Activated T-helper 1 cell treated with anti-CD3 and anti-CD28 coated beads, Interleukin-12 subunit alpha, Interleukin-12 subunit beta, Interleukin-2, Interleukin-4 antibody, amounts not matched to agents 30 ng/mL and 10 ng/mL and 1 ng/mL, durations not matched to agents 14 hours and 24 hours and 36 hours (primary cell): Measurements from ENCODE around the gene NPHS1. TPM values are rescaled to one million over a fixed set of nuclear protein-coding genes. Genes with fewer than 3 reads are reported as not detected.

ENCODE experiments used
- DNase-seq: peaks from one replicate; pipeline ENCODE4 v3.0.0; 2021; ENCODE audit warnings: low spot score
- H3K27ac Mint-ChIP-seq: one replicate; pipeline ENCODE4 v1.8.0; 2021; ENCODE audit warnings: mild to moderate bottlenecking, mixed read lengths
- H3K27me3 Mint-ChIP-seq: one replicate; pipeline ENCODE4 v1.8.0; 2022; ENCODE audit warnings: mild to moderate bottlenecking, moderate library complexity, mixed read lengths; ENCODE audit not compliant: insufficient read depth
- H3K36me3 Mint-ChIP-seq: one replicate; pipeline ENCODE4 v1.8.0; 2021; ENCODE audit warnings: low read depth, mixed read lengths
- H3K4me1 Mint-ChIP-seq: one replicate; pipeline ENCODE4 v1.8.0; 2021; ENCODE audit warnings: low read depth, mixed read lengths
- H3K4me3 Mint-ChIP-seq: one replicate; pipeline ENCODE4 v1.8.0; 2021; ENCODE audit warnings: mild to moderate bottlenecking, moderate library complexity, mixed read lengths
- H3K9me3 Mint-ChIP-seq: one replicate; pipeline ENCODE4 v1.8.0; 2021; ENCODE audit warnings: mixed read lengths
- intact Hi-C: fragments of 100-400 bp; cut with micrococcal nuclease; formaldehyde crosslinking; loops from one replicate; pipeline ENCODE4 v1.15.1; 2024
- total RNA-seq: library from RNA; stranded (reverse); gene quantifications from 2 replicates; pipeline ENCODE4 v1.2.3, GENCODE V29; 2022

Gene NPHS1
- total RNA-seq, 1 donor from 2014 or later, result 0.05 TPM

- no peak overlapping the region for H3K4me3 Mint-ChIP-seq
- no peaks in the 10 kb centered on the region for H3K27me3 Mint-ChIP-seq
- no peak overlapping the region for H3K27ac Mint-ChIP-seq
- H3K4me1 Mint-ChIP-seq, result peaks cover 11% of the 10 kb centered on the region
- no peak for DNase-seq
- H3K36me3 Mint-ChIP-seq, result peaks cover 9% of the 10 kb centered on the region
- no peaks in the 10 kb centered on the region for H3K9me3 Mint-ChIP-seq
- intact Hi-C loops, result no loop called here
Observed at GRCh38 chr19:35781650-35782049, 70.7 kb downstream of the NPHS1 start.

- Mint-ChIP-seq H3K27me3 (no peaks in the 10 kb centered on the region), H3K4me3 (no peak overlapping the region), H3K9me3 (no peaks in the 10 kb centered on the region), H3K36me3 (peaks cover 7% of the 10 kb centered on the region), H3K27ac (no peak overlapping the region), H3K4me1 (peaks cover 19% of the 10 kb centered on the region)
- intact Hi-C loops, result no loop called here
- DNase-seq, result no peak
Observed at GRCh38 chr19:35780717-35781116, 71.6 kb downstream of the NPHS1 start.

GRCh38 chr19:35780058-35780457, 72.2 kb downstream of the NPHS1 start:
- H3K27ac Mint-ChIP-seq, result no peak overlapping the region
- no peak overlapping the region for H3K4me3 Mint-ChIP-seq

GRCh38 chr19:35779033-35779432, 73.3 kb downstream of the NPHS1 start:
- intact Hi-C loops, result no loop called here
- H3K4me3 Mint-ChIP-seq, result no peak overlapping the region
- no peak overlapping the region for H3K27ac Mint-ChIP-seq
- no peak for DNase-seq
- no peaks in the 10 kb centered on the region for H3K27me3 Mint-ChIP-seq
- no peaks in the 10 kb centered on the region for H3K9me3 Mint-ChIP-seq
- peaks cover 29% of the 10 kb centered on the region for H3K4me1 Mint-ChIP-seq
- H3K36me3 Mint-ChIP-seq, result peaks cover 7% of the 10 kb centered on the region

More at GRCh38 chr19:35780058-35780457, 72.2 kb downstream of the NPHS1 start:
- Mint-ChIP-seq H3K4me1 (peaks cover 19% of the 10 kb centered on the region), H3K27me3 (no peaks in the 10 kb centered on the region), H3K36me3 (peaks cover 7% of the 10 kb centered on the region), H3K9me3 (no peaks in the 10 kb centered on the region)
- no peak for DNase-seq
- intact Hi-C loops, result no loop called here

GRCh38 chr19:35777961-35778360, 74.3 kb downstream of the NPHS1 start:
- Mint-ChIP-seq H3K4me1 (peaks cover 29% of the 10 kb centered on the region), H3K27me3 (no peaks in the 10 kb centered on the region), H3K9me3 (no peaks in the 10 kb centered on the region), H3K27ac (no peak overlapping the region), H3K36me3 (peaks cover 2% of the 10 kb centered on the region), H3K4me3 (peak overlapping the region; percentile 54)
- no peak for DNase-seq
- intact Hi-C loops, result no loop called here

- Mint-ChIP-seq H3K4me3 (peak overlapping the region; percentile 85), H3K9me3 (no peaks in the 10 kb centered on the region), H3K4me1 (peaks cover 29% of the 10 kb centered on the region), H3K27me3 (no peaks in the 10 kb centered on the region), H3K27ac (peak overlapping the region; percentile 8), H3K36me3 (peaks cover 2% of the 10 kb centered on the region)
- intact Hi-C loops, result no loop called here
- DNase-seq, result no peak
Observed at GRCh38 chr19:35777086-35777841, 75.0 kb downstream of the NPHS1 start.

- Mint-ChIP-seq H3K27me3 (no peaks in the 10 kb centered on the region), H3K27ac (peak overlapping the region; percentile 61), H3K9me3 (no peaks in the 10 kb centered on the region), H3K4me3 (peak overlapping the region; percentile 85), H3K36me3 (peaks cover 2% of the 10 kb centered on the region), H3K4me1 (peaks cover 29% of the 10 kb centered on the region)
- intact Hi-C loops, result no loop called here
- no peak for DNase-seq
Observed at GRCh38 chr19:35776102-35776788, 76.1 kb downstream of the NPHS1 start.

Other genes with a start within 250 kb of the NPHS1 start
- gene HAUS5, start 239.8 kb downstream of the NPHS1 start, total RNA-seq, result 41.0 and 48.4 TPM in 2 replicates
- 105 and 118 TPM in 2 replicates for gene RBM42, start 223.5 kb downstream of the NPHS1 start, total RNA-seq
- gene ETV2, start 210.8 kb downstream of the NPHS1 start, total RNA-seq, result 0.98 and 1.0 TPM in 2 replicates
- 434 and 451 TPM in 2 replicates for gene COX6B1, start 204.2 kb downstream of the NPHS1 start, total RNA-seq
- 0.41 and 0.51 TPM in 2 replicates for gene UPK1A, start 186.0 kb downstream of the NPHS1 start, total RNA-seq
- 126 TPM in 2 replicates for gene ZBTB32, start 147.9 kb downstream of the NPHS1 start, total RNA-seq
- 61.9 and 65.2 TPM in 2 replicates for gene KMT2B, start 134.5 kb downstream of the NPHS1 start, total RNA-seq
- gene IGFLR1, start 110.1 kb downstream of the NPHS1 start, total RNA-seq, result 105 and 106 TPM in 2 replicates
- 28.1 and 29.7 TPM in 2 replicates for gene U2AF1L4, start 107.1 kb downstream of the NPHS1 start, total RNA-seq
- 50.6 and 54.6 TPM in 2 replicates for gene PSENEN, start 106.9 kb downstream of the NPHS1 start, total RNA-seq
- gene LIN37, start 103.9 kb downstream of the NPHS1 start, total RNA-seq, result 9.3 and 9.8 TPM in 2 replicates
- gene HSPB6, start 95.5 kb downstream of the NPHS1 start, total RNA-seq, result 0.78 TPM in 1 of 2 replicates, not detected in the other
- gene PROSER3, start 94.3 kb downstream of the NPHS1 start, total RNA-seq, result 39.5 and 45.1 TPM in 2 replicates
- 24.5 and 25.8 TPM in 2 replicates for gene ARHGAP33, start 76.9 kb downstream of the NPHS1 start, total RNA-seq
- not detected in 2 replicates for gene PRODH2, start 39.7 kb downstream of the NPHS1 start, total RNA-seq
- 1.7 TPM in 2 replicates for gene KIRREL2, start 4.4 kb upstream of the NPHS1 start, total RNA-seq
- 2.3 and 2.4 TPM in 2 replicates for gene APLP1, start 16.1 kb upstream of the NPHS1 start, total RNA-seq
- gene NFKBID, start 48.0 kb upstream of the NPHS1 start, total RNA-seq, result 163 and 164 TPM in 2 replicates
- gene HCST, start 50.0 kb upstream of the NPHS1 start, total RNA-seq, result 58.5 and 62.2 TPM in 2 replicates
- not detected in 2 replicates for gene TYROBP, start 55.8 kb upstream of the NPHS1 start, total RNA-seq
- gene LRFN3, start 83.9 kb upstream of the NPHS1 start, total RNA-seq, result 11.6 and 13.6 TPM in 2 replicates
- 21.2 and 24.5 TPM in 2 replicates for gene SDHAF1, start 142.7 kb upstream of the NPHS1 start, total RNA-seq
- 1.7 and 1.8 TPM in 2 replicates for gene SYNE4, start 156.3 kb upstream of the NPHS1 start, total RNA-seq
- gene ALKBH6, start 161.7 kb upstream of the NPHS1 start, total RNA-seq, result 48.3 and 60.6 TPM in 2 replicates
- gene CLIP3, start 180.4 kb upstream of the NPHS1 start, total RNA-seq, result 2.2 and 4.4 TPM in 2 replicates
- 1.6 TPM in 2 replicates for gene THAP8, start 201.8 kb upstream of the NPHS1 start, total RNA-seq
- gene WDR62, start 202.4 kb upstream of the NPHS1 start, total RNA-seq, result 22.0 and 24.9 TPM in 2 replicates